ENCODE data around the gene EXOC6B.

EXOC6B gene

GRCh38 chr2:72415781-72416475 is 409.9 kb downstream of the EXOC6B start:
- Histone ChIP-seq H3K4me1 (ENCODE audit: control insufficient read depth, insufficient read depth, low read length, poor library complexity, severe bottlenecking) (no peaks in the 10 kb centered on the region), H3K4me3 (ENCODE audit: insufficient read depth, low read depth, low read length, poor library complexity, severe bottlenecking) (no peak overlapping the region), H3K9me3 (ENCODE audit: control insufficient read depth, low read length) (no peaks in the 10 kb centered on the region), H3K27ac (ENCODE audit: insufficient read depth, low read length, poor library complexity, severe bottlenecking) (no peak overlapping the region), H3K36me3 (ENCODE audit: control insufficient read depth, insufficient read depth, low read length) (no peaks in the 10 kb centered on the region), H3K27me3 (replicated peaks; ENCODE audit: control insufficient read depth, insufficient read depth, low read length, poor library complexity, severe bottlenecking) (no peaks in the 10 kb centered on the region)
- DNase-seq: no peak

GRCh38 chr2:72415241-72415661 is 410.6 kb downstream of the EXOC6B start:
- no peak for DNase-seq
- Histone ChIP-seq H3K27me3 (replicated peaks; ENCODE audit: control insufficient read depth, insufficient read depth, low read length, poor library complexity, severe bottlenecking) (no peaks in the 10 kb centered on the region), H3K36me3 (ENCODE audit: control insufficient read depth, insufficient read depth, low read length) (no peaks in the 10 kb centered on the region), H3K9me3 (ENCODE audit: control insufficient read depth, low read length) (no peaks in the 10 kb centered on the region), H3K27ac (ENCODE audit: insufficient read depth, low read length, poor library complexity, severe bottlenecking) (no peak overlapping the region), H3K4me1 (ENCODE audit: control insufficient read depth, insufficient read depth, low read length, poor library complexity, severe bottlenecking) (no peaks in the 10 kb centered on the region), H3K4me3 (ENCODE audit: insufficient read depth, low read depth, low read length, poor library complexity, severe bottlenecking) (no peak overlapping the region)

GRCh38 chr2:72414137-72414760 is 411.6 kb downstream of the EXOC6B start:
- DNase-seq: no peak
- Histone ChIP-seq H3K36me3 (ENCODE audit: control insufficient read depth, insufficient read depth, low read length) (no peaks in the 10 kb centered on the region), H3K4me3 (ENCODE audit: insufficient read depth, low read depth, low read length, poor library complexity, severe bottlenecking) (no peak overlapping the region), H3K27ac (ENCODE audit: insufficient read depth, low read length, poor library complexity, severe bottlenecking) (no peak overlapping the region), H3K9me3 (ENCODE audit: control insufficient read depth, low read length) (no peaks in the 10 kb centered on the region), H3K27me3 (replicated peaks; ENCODE audit: control insufficient read depth, insufficient read depth, low read length, poor library complexity, severe bottlenecking) (no peaks in the 10 kb centered on the region), H3K4me1 (ENCODE audit: control insufficient read depth, insufficient read depth, low read length, poor library complexity, severe bottlenecking) (no peaks in the 10 kb centered on the region)

GRCh38 chr2:72413716-72414115 is 412.1 kb downstream of the EXOC6B start:
- H3K27ac ChIP-seq (ENCODE audit: insufficient read depth, low read length, poor library complexity, severe bottlenecking): no peak overlapping the region
- DNase-seq: no peak
- H3K36me3 ChIP-seq (ENCODE audit: control insufficient read depth, insufficient read depth, low read length): no peaks in the 10 kb centered on the region
- no peaks in the 10 kb centered on the region for H3K9me3 ChIP-seq (ENCODE audit: control insufficient read depth, low read length)
- no peaks in the 10 kb centered on the region for H3K4me1 ChIP-seq (ENCODE audit: control insufficient read depth, insufficient read depth, low read length, poor library complexity, severe bottlenecking)
- no peak overlapping the region for H3K4me3 ChIP-seq (ENCODE audit: insufficient read depth, low read depth, low read length, poor library complexity, severe bottlenecking)
- no peaks in the 10 kb centered on the region for H3K27me3 ChIP-seq (replicated peaks; ENCODE audit: control insufficient read depth, insufficient read depth, low read length, poor library complexity, severe bottlenecking)

GRCh38 chr2:72412214-72412613 is 413.6 kb downstream of the EXOC6B start:
- no peak overlapping the region for H3K27ac ChIP-seq (ENCODE audit: insufficient read depth, low read length, poor library complexity, severe bottlenecking)
- H3K9me3 ChIP-seq (ENCODE audit: control insufficient read depth, low read length): no peaks in the 10 kb centered on the region
- DNase-seq: no peak
- no peaks in the 10 kb centered on the region for H3K36me3 ChIP-seq (ENCODE audit: control insufficient read depth, insufficient read depth, low read length)
- no peaks in the 10 kb centered on the region for H3K4me1 ChIP-seq (ENCODE audit: control insufficient read depth, insufficient read depth, low read length, poor library complexity, severe bottlenecking)
- H3K4me3 ChIP-seq (ENCODE audit: insufficient read depth, low read depth, low read length, poor library complexity, severe bottlenecking): no peak overlapping the region
- no peaks in the 10 kb centered on the region for H3K27me3 ChIP-seq (replicated peaks; ENCODE audit: control insufficient read depth, insufficient read depth, low read length, poor library complexity, severe bottlenecking)

GRCh38 chr2:72399879-72400278 is 426.0 kb downstream of the EXOC6B start:
- no peak overlapping the region for H3K27ac ChIP-seq (ENCODE audit: insufficient read depth, low read length, poor library complexity, severe bottlenecking)
- H3K36me3 ChIP-seq (ENCODE audit: control insufficient read depth, insufficient read depth, low read length): no peaks in the 10 kb centered on the region
- H3K27me3 ChIP-seq (replicated peaks; ENCODE audit: control insufficient read depth, insufficient read depth, low read length, poor library complexity, severe bottlenecking): no peaks in the 10 kb centered on the region
- no peak for DNase-seq
- no peaks in the 10 kb centered on the region for H3K4me1 ChIP-seq (ENCODE audit: control insufficient read depth, insufficient read depth, low read length, poor library complexity, severe bottlenecking)
- no peak overlapping the region for H3K4me3 ChIP-seq (ENCODE audit: insufficient read depth, low read depth, low read length, poor library complexity, severe bottlenecking)
- no peaks in the 10 kb centered on the region for H3K9me3 ChIP-seq (ENCODE audit: control insufficient read depth, low read length)

GRCh38 chr2:72395096-72395495 is 430.7 kb downstream of the EXOC6B start:
- H3K4me3 ChIP-seq (ENCODE audit: insufficient read depth, low read depth, low read length, poor library complexity, severe bottlenecking): no peak overlapping the region
- DNase-seq: no peak
- no peaks in the 10 kb centered on the region for H3K9me3 ChIP-seq (ENCODE audit: control insufficient read depth, low read length)
- H3K27ac ChIP-seq (ENCODE audit: insufficient read depth, low read length, poor library complexity, severe bottlenecking): no peak overlapping the region
- H3K36me3 ChIP-seq (ENCODE audit: control insufficient read depth, insufficient read depth, low read length): no peaks in the 10 kb centered on the region
- no peaks in the 10 kb centered on the region for H3K4me1 ChIP-seq (ENCODE audit: control insufficient read depth, insufficient read depth, low read length, poor library complexity, severe bottlenecking)
- no peaks in the 10 kb centered on the region for H3K27me3 ChIP-seq (replicated peaks; ENCODE audit: control insufficient read depth, insufficient read depth, low read length, poor library complexity, severe bottlenecking)

GRCh38 chr2:72394541-72395070 is 431.2 kb downstream of the EXOC6B start:
- no peaks in the 10 kb centered on the region for H3K36me3 ChIP-seq (ENCODE audit: control insufficient read depth, insufficient read depth, low read length)
- no peak overlapping the region for H3K4me3 ChIP-seq (ENCODE audit: insufficient read depth, low read depth, low read length, poor library complexity, severe bottlenecking)
- no peaks in the 10 kb centered on the region for H3K9me3 ChIP-seq (ENCODE audit: control insufficient read depth, low read length)
- DNase-seq: no peak
- H3K27ac ChIP-seq (ENCODE audit: insufficient read depth, low read length, poor library complexity, severe bottlenecking): no peak overlapping the region
- no peaks in the 10 kb centered on the region for H3K4me1 ChIP-seq (ENCODE audit: control insufficient read depth, insufficient read depth, low read length, poor library complexity, severe bottlenecking)
- no peaks in the 10 kb centered on the region for H3K27me3 ChIP-seq (replicated peaks; ENCODE audit: control insufficient read depth, insufficient read depth, low read length, poor library complexity, severe bottlenecking)

GRCh38 chr2:72389447-72389846 is 436.4 kb downstream of the EXOC6B start:
- H3K4me3 ChIP-seq (ENCODE audit: insufficient read depth, low read depth, low read length, poor library complexity, severe bottlenecking): no peak overlapping the region
- H3K36me3 ChIP-seq (ENCODE audit: control insufficient read depth, insufficient read depth, low read length): no peaks in the 10 kb centered on the region
- no peaks in the 10 kb centered on the region for H3K27me3 ChIP-seq (replicated peaks; ENCODE audit: control insufficient read depth, insufficient read depth, low read length, poor library complexity, severe bottlenecking)
- no peak for DNase-seq
- H3K4me1 ChIP-seq (ENCODE audit: control insufficient read depth, insufficient read depth, low read length, poor library complexity, severe bottlenecking): no peaks in the 10 kb centered on the region
- no peak overlapping the region for H3K27ac ChIP-seq (ENCODE audit: insufficient read depth, low read length, poor library complexity, severe bottlenecking)
- H3K9me3 ChIP-seq (ENCODE audit: control insufficient read depth, low read length): no peaks in the 10 kb centered on the region

- no peaks in the 10 kb centered on the region for H3K4me1 ChIP-seq (ENCODE audit: control insufficient read depth, insufficient read depth, low read length, poor library complexity, severe bottlenecking)
- no peaks in the 10 kb centered on the region for H3K36me3 ChIP-seq (ENCODE audit: control insufficient read depth, insufficient read depth, low read length)
- no peak for DNase-seq
- H3K9me3 ChIP-seq (ENCODE audit: control insufficient read depth, low read length): no peaks in the 10 kb centered on the region
- H3K4me3 ChIP-seq (ENCODE audit: insufficient read depth, low read depth, low read length, poor library complexity, severe bottlenecking): no peak overlapping the region
- H3K27me3 ChIP-seq (replicated peaks; ENCODE audit: control insufficient read depth, insufficient read depth, low read length, poor library complexity, severe bottlenecking): no peaks in the 10 kb centered on the region
- no peak overlapping the region for H3K27ac ChIP-seq (ENCODE audit: insufficient read depth, low read length, poor library complexity, severe bottlenecking)
Measured at GRCh38 chr2:72388263-72388662, 437.6 kb downstream of the EXOC6B start.

All from effector memory CD4-positive, alpha-beta T cell (primary cell).